ENCODE measurements around the gene FST. TPM values are rescaled to one million over a fixed set of nuclear protein-coding genes. Genes with fewer than 3 reads are reported as not detected.
A peak's percentile ranks its signal among the peaks of the same experiment; 100 is the strongest.

FST gene, protein sequence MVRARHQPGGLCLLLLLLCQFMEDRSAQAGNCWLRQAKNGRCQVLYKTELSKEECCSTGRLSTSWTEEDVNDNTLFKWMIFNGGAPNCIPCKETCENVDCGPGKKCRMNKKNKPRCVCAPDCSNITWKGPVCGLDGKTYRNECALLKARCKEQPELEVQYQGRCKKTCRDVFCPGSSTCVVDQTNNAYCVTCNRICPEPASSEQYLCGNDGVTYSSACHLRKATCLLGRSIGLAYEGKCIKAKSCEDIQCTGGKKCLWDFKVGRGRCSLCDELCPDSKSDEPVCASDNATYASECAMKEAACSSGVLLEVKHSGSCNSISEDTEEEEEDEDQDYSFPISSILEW
- total RNA-seq = 176 and 215 TPM in 2 replicates

GRCh38 chr5:53480416-53481158, at the start of gene FST:
Gene FST (plus strand): TSS chr5:53480629. CDS start chr5:53480792, 163 bp downstream.
- no peaks in the 10 kb centered on the region for H3K27me3 ChIP-seq (ENCODE audit: insufficient read depth, low read length)
- H3K27ac ChIP-seq (ENCODE audit: low read depth, low read length) = peak within 1 kb of the TSS; percentile 85
- H3K4me1 ChIP-seq (ENCODE audit: insufficient read depth, low read length) = peaks cover 20% of the 10 kb centered on the region
- H2AFZ ChIP-seq (ENCODE audit: low read length) = peak within 1 kb of the TSS; percentile 78
- peak within 1 kb of the TSS; percentile 82 for H3K4me3 ChIP-seq (ENCODE audit: insufficient read depth, low read length)
- H3K79me2 ChIP-seq (ENCODE audit: insufficient read depth, low read length) = peaks cover 43% of the 10 kb centered on the region
- H4K20me1 ChIP-seq (ENCODE audit: insufficient read depth, low read length) = no peaks in the 10 kb centered on the region
- TF ChIP-seq, protein P1, sequence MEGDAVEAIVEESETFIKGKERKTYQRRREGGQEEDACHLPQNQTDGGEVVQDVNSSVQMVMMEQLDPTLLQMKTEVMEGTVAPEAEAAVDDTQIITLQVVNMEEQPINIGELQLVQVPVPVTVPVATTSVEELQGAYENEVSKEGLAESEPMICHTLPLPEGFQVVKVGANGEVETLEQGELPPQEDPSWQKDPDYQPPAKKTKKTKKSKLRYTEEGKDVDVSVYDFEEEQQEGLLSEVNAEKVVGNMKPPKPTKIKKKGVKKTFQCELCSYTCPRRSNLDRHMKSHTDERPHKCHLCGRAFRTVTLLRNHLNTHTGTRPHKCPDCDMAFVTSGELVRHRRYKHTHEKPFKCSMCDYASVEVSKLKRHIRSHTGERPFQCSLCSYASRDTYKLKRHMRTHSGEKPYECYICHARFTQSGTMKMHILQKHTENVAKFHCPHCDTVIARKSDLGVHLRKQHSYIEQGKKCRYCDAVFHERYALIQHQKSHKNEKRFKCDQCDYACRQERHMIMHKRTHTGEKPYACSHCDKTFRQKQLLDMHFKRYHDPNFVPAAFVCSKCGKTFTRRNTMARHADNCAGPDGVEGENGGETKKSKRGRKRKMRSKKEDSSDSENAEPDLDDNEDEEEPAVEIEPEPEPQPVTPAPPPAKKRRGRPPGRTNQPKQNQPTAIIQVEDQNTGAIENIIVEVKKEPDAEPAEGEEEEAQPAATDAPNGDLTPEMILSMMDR (IDR thresholded peaks at IDR 0.05; ENCODE audit: extremely low read depth, low read depth, low read length) = no peak
- peak within 1 kb of the TSS; percentile 94 for H3K4me2 ChIP-seq (ENCODE audit: insufficient read depth, low read length)
- peak; percentile 93 for DNase-seq (ENCODE audit: insufficient read length, low spot score, missing footprints)
- no peaks in the 10 kb centered on the region for H3K9me3 ChIP-seq (ENCODE audit: low read depth, low read length)
- H3K36me3 ChIP-seq (ENCODE audit: insufficient read depth, low read length) = peaks cover 26% of the 10 kb centered on the region

GRCh38 chr5:53431665-53432064, 48.8 kb upstream of the FST start:
- Histone ChIP-seq H3K4me3 (ENCODE audit: insufficient read depth, low read length) (no peak overlapping the region), H3K79me2 (ENCODE audit: insufficient read depth, low read length) (no peaks in the 10 kb centered on the region), H3K27me3 (ENCODE audit: insufficient read depth, low read length) (no peaks in the 10 kb centered on the region), H3K27ac (ENCODE audit: low read depth, low read length) (peak overlapping the region; percentile 86), H3K9me3 (ENCODE audit: low read depth, low read length) (no peaks in the 10 kb centered on the region), H3K4me1 (ENCODE audit: insufficient read depth, low read length) (peaks cover 34% of the 10 kb centered on the region), H4K20me1 (ENCODE audit: insufficient read depth, low read length) (no peaks in the 10 kb centered on the region), H2AFZ (ENCODE audit: low read length) (peak overlapping the region; percentile 74), H3K36me3 (ENCODE audit: insufficient read depth, low read length) (no peaks in the 10 kb centered on the region), H3K4me2 (ENCODE audit: insufficient read depth, low read length) (no peak overlapping the region)
- no peak for DNase-seq (ENCODE audit: insufficient read length, low spot score, missing footprints)
- TF ChIP-seq, protein P1 (IDR thresholded peaks at IDR 0.05; ENCODE audit: extremely low read depth, low read depth, low read length) = no peak

GRCh38 chr5:53433026-53433425, 47.4 kb upstream of the FST start:
- Histone ChIP-seq H3K9me3 (ENCODE audit: low read depth, low read length) (no peaks in the 10 kb centered on the region), H3K36me3 (ENCODE audit: insufficient read depth, low read length) (no peaks in the 10 kb centered on the region), H4K20me1 (ENCODE audit: insufficient read depth, low read length) (no peaks in the 10 kb centered on the region), H3K27me3 (ENCODE audit: insufficient read depth, low read length) (no peaks in the 10 kb centered on the region), H2AFZ (ENCODE audit: low read length) (no peak overlapping the region), H3K4me2 (ENCODE audit: insufficient read depth, low read length) (no peak overlapping the region), H3K4me3 (ENCODE audit: insufficient read depth, low read length) (no peak overlapping the region), H3K79me2 (ENCODE audit: insufficient read depth, low read length) (no peaks in the 10 kb centered on the region), H3K4me1 (ENCODE audit: insufficient read depth, low read length) (peaks cover 34% of the 10 kb centered on the region), H3K27ac (ENCODE audit: low read depth, low read length) (no peak overlapping the region)
- TF ChIP-seq, protein P1 (IDR thresholded peaks at IDR 0.05; ENCODE audit: extremely low read depth, low read depth, low read length) = no peak
- DNase-seq (ENCODE audit: insufficient read length, low spot score, missing footprints) = no peak

GRCh38 chr5:53434541-53434940, 45.9 kb upstream of the FST start:
- no peaks in the 10 kb centered on the region for H3K36me3 ChIP-seq (ENCODE audit: insufficient read depth, low read length)
- DNase-seq (ENCODE audit: insufficient read length, low spot score, missing footprints) = no peak
- H3K4me2 ChIP-seq (ENCODE audit: insufficient read depth, low read length) = no peak overlapping the region
- H3K27ac ChIP-seq (ENCODE audit: low read depth, low read length) = no peak overlapping the region
- H3K27me3 ChIP-seq (ENCODE audit: insufficient read depth, low read length) = no peaks in the 10 kb centered on the region
- TF ChIP-seq, protein P1 (IDR thresholded peaks at IDR 0.05; ENCODE audit: extremely low read depth, low read depth, low read length) = no peak
- peaks cover 43% of the 10 kb centered on the region for H3K4me1 ChIP-seq (ENCODE audit: insufficient read depth, low read length)
- H3K79me2 ChIP-seq (ENCODE audit: insufficient read depth, low read length) = no peaks in the 10 kb centered on the region
- H4K20me1 ChIP-seq (ENCODE audit: insufficient read depth, low read length) = no peaks in the 10 kb centered on the region
- no peak overlapping the region for H2AFZ ChIP-seq (ENCODE audit: low read length)
- H3K9me3 ChIP-seq (ENCODE audit: low read depth, low read length) = no peaks in the 10 kb centered on the region
- H3K4me3 ChIP-seq (ENCODE audit: insufficient read depth, low read length) = no peak overlapping the region
